ENCODE results near the gene SPATS2.

The SPATS2 gene

DNA sequence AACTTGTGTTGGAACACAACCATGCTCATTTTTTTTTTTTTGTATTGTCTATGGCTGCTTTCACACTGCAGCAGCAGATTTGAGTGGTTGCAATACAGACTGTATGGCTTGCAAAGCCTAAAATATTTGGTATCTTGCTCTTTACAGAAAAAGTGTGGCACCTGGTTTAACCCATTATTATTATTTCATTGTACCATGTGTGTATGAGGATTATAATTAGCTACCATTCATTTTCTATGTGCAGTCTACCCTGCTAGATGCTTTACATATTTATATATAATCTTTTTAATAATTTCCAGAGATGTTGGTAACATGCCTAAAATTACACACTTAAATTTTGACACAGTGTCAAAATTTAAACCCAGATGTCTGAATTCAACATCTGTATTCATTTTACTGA is 37.7 kb downstream of the SPATS2 start:
- H3K9me3 ChIP-seq = no peaks in the 10 kb centered on the region
- no peak overlapping the region for H3K4me3 ChIP-seq
- H3K36me3 ChIP-seq = no peaks in the 10 kb centered on the region
- no peaks in the 10 kb centered on the region for H3K4me1 ChIP-seq
- DNase-seq = no peak
- TF ChIP-seq, protein P1, sequence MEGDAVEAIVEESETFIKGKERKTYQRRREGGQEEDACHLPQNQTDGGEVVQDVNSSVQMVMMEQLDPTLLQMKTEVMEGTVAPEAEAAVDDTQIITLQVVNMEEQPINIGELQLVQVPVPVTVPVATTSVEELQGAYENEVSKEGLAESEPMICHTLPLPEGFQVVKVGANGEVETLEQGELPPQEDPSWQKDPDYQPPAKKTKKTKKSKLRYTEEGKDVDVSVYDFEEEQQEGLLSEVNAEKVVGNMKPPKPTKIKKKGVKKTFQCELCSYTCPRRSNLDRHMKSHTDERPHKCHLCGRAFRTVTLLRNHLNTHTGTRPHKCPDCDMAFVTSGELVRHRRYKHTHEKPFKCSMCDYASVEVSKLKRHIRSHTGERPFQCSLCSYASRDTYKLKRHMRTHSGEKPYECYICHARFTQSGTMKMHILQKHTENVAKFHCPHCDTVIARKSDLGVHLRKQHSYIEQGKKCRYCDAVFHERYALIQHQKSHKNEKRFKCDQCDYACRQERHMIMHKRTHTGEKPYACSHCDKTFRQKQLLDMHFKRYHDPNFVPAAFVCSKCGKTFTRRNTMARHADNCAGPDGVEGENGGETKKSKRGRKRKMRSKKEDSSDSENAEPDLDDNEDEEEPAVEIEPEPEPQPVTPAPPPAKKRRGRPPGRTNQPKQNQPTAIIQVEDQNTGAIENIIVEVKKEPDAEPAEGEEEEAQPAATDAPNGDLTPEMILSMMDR (IDR thresholded peaks at IDR 0.05) = no peak
- H3K27me3 ChIP-seq = no peaks in the 10 kb centered on the region
- intact Hi-C loops (cut with DNase I; ENCODE audit: low total_unique reads) = no loop called here
- no peak overlapping the region for H3K27ac ChIP-seq

DNA sequence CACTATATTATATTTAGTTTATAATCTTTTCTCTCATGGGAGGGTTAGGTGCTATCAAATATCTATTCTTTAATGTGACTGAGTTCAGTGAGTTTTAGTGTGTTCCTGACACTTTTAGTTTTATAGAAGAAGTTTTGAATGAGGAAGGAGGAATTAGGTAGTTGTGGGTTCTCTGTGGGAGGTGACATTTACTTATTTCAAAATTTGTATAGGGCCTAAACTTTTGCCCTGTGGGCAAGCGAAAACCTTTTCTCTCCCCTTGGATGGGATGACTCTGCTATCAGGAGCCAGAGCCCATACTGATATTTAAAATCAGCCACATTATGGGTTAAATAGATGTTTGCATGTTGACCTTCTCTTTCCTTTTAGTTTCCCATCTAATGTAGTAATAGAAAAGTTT is 43.6 kb downstream of the SPATS2 start:
- Histone ChIP-seq H3K27ac (no peak overlapping the region), H3K4me1 (no peaks in the 10 kb centered on the region), H3K27me3 (no peaks in the 10 kb centered on the region), H3K36me3 (no peaks in the 10 kb centered on the region), H3K9me3 (no peaks in the 10 kb centered on the region), H3K4me3 (no peak overlapping the region)
- intact Hi-C loops (cut with DNase I; ENCODE audit: low total_unique reads) = no loop called here
- no peak for DNase-seq
- TF ChIP-seq, protein P1 (IDR thresholded peaks at IDR 0.05) = no peak

DNA sequence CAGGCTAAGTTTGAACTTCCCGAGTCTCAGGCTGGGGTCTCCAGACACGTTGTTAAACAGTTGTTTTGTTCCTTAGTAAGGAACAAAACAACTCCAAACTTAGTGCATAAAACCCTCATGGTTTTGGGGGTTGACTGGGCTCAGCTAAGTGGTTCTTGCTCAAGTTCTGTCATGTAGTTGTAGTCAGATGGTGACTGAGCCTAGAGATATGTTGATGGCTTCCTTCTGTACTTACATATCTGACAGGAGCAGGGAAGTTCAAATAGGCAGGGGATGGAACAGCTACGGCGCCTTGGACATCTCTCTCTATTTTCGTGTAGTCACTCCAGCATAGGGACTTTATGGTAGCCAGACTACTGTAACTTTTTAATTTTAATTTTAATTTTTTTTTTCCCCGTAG is 45.7 kb downstream of the SPATS2 start:
- H3K9me3 ChIP-seq = no peaks in the 10 kb centered on the region
- intact Hi-C loops (cut with DNase I; ENCODE audit: low total_unique reads) = no loop called here
- H3K27me3 ChIP-seq = no peaks in the 10 kb centered on the region
- no peak overlapping the region for H3K27ac ChIP-seq
- TF ChIP-seq, protein P1 (IDR thresholded peaks at IDR 0.05) = no peak
- no peak overlapping the region for H3K4me3 ChIP-seq
- no peak for DNase-seq
- no peaks in the 10 kb centered on the region for H3K36me3 ChIP-seq
- H3K4me1 ChIP-seq = no peaks in the 10 kb centered on the region

DNA sequence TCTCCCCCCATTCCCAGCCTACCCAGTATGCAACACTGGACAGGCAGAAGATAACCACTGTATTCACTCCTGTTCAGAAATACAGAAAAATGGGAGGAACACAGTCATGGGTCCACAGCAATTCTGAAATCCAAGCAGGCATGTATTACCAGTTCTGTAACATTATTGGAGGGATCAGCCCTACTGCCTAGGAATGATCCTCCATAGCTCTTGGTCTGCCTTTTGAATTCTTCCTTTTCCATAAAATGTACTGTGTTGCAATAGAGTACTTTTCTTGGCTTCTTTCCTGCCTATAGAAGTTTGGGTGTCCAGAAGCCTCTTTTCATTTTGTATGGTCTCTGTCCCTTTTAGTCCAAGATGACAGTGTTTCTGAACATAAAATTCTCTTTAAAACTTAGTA is 46.5 kb downstream of the SPATS2 start:
- Histone ChIP-seq H3K9me3 (no peaks in the 10 kb centered on the region), H3K4me1 (no peaks in the 10 kb centered on the region), H3K4me3 (no peak overlapping the region), H3K27ac (no peak overlapping the region), H3K36me3 (no peaks in the 10 kb centered on the region), H3K27me3 (no peaks in the 10 kb centered on the region)
- TF ChIP-seq, protein P1 (IDR thresholded peaks at IDR 0.05) = no peak
- no peak for DNase-seq
- intact Hi-C loops (cut with DNase I; ENCODE audit: low total_unique reads) = no loop called here

DNA sequence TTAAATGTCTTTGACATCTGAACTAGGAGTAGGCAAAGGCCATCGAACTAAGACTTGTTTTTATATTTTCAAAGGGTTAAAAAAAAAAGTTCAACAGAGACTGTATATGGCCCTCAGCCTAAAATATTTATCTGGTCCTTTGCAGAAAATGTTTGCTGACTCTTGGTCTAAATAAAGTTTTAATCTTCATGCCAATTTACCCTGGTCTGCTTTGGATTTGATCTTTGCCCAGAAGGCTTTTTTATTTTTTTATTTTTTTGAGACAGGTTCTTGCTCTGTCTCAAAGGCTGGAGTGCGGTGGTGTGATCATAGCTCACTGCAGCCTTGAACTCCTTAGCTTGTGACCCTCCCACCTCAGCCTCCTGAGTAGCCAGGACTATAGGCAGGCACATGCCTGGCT is 47.1 kb downstream of the SPATS2 start:
- Histone ChIP-seq H3K9me3 (no peaks in the 10 kb centered on the region), H3K36me3 (no peaks in the 10 kb centered on the region), H3K27ac (no peak overlapping the region), H3K27me3 (no peaks in the 10 kb centered on the region), H3K4me3 (no peak overlapping the region), H3K4me1 (no peaks in the 10 kb centered on the region)
- intact Hi-C loops (cut with DNase I; ENCODE audit: low total_unique reads) = no loop called here
- DNase-seq = no peak
- TF ChIP-seq, protein P1 (IDR thresholded peaks at IDR 0.05) = no peak

DNA sequence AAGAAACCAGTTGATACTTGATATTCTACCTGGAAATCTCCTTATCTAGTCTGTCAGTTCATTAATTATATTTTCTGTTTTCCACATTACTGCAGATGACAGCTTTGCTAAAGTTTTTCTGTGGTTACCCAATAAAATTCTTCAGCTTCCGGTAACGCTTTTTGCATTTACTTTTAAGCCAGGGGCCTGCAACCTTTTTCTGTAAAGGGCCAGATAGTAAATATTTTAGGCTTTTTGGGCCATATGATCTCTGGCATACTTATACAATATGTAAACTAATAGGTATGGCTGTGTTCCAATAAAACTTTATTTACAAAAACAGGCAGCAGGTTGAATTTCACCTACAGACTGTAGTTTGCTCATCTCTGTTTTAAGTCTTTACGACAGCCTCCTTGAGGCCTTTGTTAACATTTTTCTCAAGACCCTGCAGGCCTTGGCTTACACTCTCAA is 48.3 kb downstream of the SPATS2 start:
- H3K27ac ChIP-seq = no peak overlapping the region
- intact Hi-C loops (cut with DNase I; ENCODE audit: low total_unique reads) = no loop called here
- no peak for DNase-seq
- no peak overlapping the region for H3K4me3 ChIP-seq
- no peaks in the 10 kb centered on the region for H3K36me3 ChIP-seq
- no peaks in the 10 kb centered on the region for H3K27me3 ChIP-seq
- H3K4me1 ChIP-seq = no peaks in the 10 kb centered on the region
- TF ChIP-seq, protein P1 (IDR thresholded peaks at IDR 0.05) = no peak
- H3K9me3 ChIP-seq = no peaks in the 10 kb centered on the region
